ENCODE measurements around the gene ATMIN.

GRCh38 chr16:81006211-81006812 is 29.3 kb upstream of the ATMIN start:
- TF ChIP-seq, protein P1, sequence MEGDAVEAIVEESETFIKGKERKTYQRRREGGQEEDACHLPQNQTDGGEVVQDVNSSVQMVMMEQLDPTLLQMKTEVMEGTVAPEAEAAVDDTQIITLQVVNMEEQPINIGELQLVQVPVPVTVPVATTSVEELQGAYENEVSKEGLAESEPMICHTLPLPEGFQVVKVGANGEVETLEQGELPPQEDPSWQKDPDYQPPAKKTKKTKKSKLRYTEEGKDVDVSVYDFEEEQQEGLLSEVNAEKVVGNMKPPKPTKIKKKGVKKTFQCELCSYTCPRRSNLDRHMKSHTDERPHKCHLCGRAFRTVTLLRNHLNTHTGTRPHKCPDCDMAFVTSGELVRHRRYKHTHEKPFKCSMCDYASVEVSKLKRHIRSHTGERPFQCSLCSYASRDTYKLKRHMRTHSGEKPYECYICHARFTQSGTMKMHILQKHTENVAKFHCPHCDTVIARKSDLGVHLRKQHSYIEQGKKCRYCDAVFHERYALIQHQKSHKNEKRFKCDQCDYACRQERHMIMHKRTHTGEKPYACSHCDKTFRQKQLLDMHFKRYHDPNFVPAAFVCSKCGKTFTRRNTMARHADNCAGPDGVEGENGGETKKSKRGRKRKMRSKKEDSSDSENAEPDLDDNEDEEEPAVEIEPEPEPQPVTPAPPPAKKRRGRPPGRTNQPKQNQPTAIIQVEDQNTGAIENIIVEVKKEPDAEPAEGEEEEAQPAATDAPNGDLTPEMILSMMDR (IDR thresholded peaks at IDR 0.05) = no peak
- TF ChIP-seq POLR2A (IDR thresholded peaks at IDR 0.05) (no peak), EP300 (IDR thresholded peaks at IDR 0.05) (no peak)
